Esophagus squamous epithelium (tissue), 4 donors: ENCODE results near the gene RMI1.

ENCODE experiments used
- CTCF ChIP-seq, 6 experiments: fragments of 450-650 bp in 4 of 6; fragments of 200-600 bp in 2 of 6; sonication (generic) in 2 of 6; IDR thresholded peaks; one replicate each; pipeline ENCODE4 v1.5.1; 2016 to 2019; ENCODE audit warnings: antibody characterized with exemption in 6 of 6, mild to moderate bottlenecking in 4 of 6, moderate library complexity in 4 of 6
- POLR2A ChIP-seq, 4 donors: fragments of 450-650 bp; IDR thresholded peaks; one replicate each; pipeline ENCODE4 v1.6.1; 2017; ENCODE audit warnings: antibody characterized with exemption in 4 of 4, mild to moderate bottlenecking in 4 of 4, moderate library complexity in 3 of 4

- TF ChIP-seq CTCF (IDR thresholded peaks at IDR 0.05) (no peak), POLR2A (IDR thresholded peaks at IDR 0.05) (no peak)
Measured at GRCh38 chr9:83975300-83975699, 5.3 kb upstream of the RMI1 start.
